HuH-7 (cell line): Measurements from ENCODE around the gene TRMT61A.

ENCODE experiments used
- DNase-seq: peaks from one replicate; pipeline ENCODE4 v3.0.0; 2011; ENCODE audit warnings: low spot score

The TRMT61A gene

GRCh38 chr14:103528587-103529382 lies at the start of gene TRMT61A:
TRMT61A (plus strand) TSS chr14:103529196; CDS start chr14:103529979, 783 bp downstream.
- DNase-seq: peak; percentile 99

- DNase-seq: no peak
Measured at GRCh38 chr14:103480595-103480994, 48.4 kb upstream of the TRMT61A start.

GRCh38 chr14:103483600-103483999 lies 45.4 kb upstream of the TRMT61A start:
- no peak for DNase-seq

GRCh38 chr14:103485504-103485903 lies 43.5 kb upstream of the TRMT61A start:
- no peak for DNase-seq

GRCh38 chr14:103488071-103488470 lies 40.9 kb upstream of the TRMT61A start:
- no peak for DNase-seq

GRCh38 chr14:103488960-103489359 lies 40.0 kb upstream of the TRMT61A start:
- DNase-seq: no peak

GRCh38 chr14:103489621-103490020 lies 39.4 kb upstream of the TRMT61A start:
- no peak for DNase-seq

GRCh38 chr14:103491691-103492090 lies 37.3 kb upstream of the TRMT61A start:
- DNase-seq: no peak

- no peak for DNase-seq
Measured at GRCh38 chr14:103492156-103492925, 36.7 kb upstream of the TRMT61A start.

GRCh38 chr14:103495854-103496253 lies 33.1 kb upstream of the TRMT61A start:
- no peak for DNase-seq

- DNase-seq: no peak
Measured at GRCh38 chr14:103496776-103497175, 32.2 kb upstream of the TRMT61A start.

GRCh38 chr14:103499709-103500108 lies 29.3 kb upstream of the TRMT61A start:
- DNase-seq: no peak

- DNase-seq: peak; percentile 73
Measured at GRCh38 chr14:103500148-103500990, 28.6 kb upstream of the TRMT61A start.

- DNase-seq: no peak
Measured at GRCh38 chr14:103501041-103501870, 27.7 kb upstream of the TRMT61A start.

- no peak for DNase-seq
Measured at GRCh38 chr14:103501921-103502669, 26.9 kb upstream of the TRMT61A start.

GRCh38 chr14:103502877-103503276 lies 26.1 kb upstream of the TRMT61A start:
- no peak for DNase-seq

GRCh38 chr14:103503296-103503695 lies 25.7 kb upstream of the TRMT61A start:
- no peak for DNase-seq

- DNase-seq: no peak
Measured at GRCh38 chr14:103504991-103505565, 23.9 kb upstream of the TRMT61A start.

- DNase-seq: no peak
Measured at GRCh38 chr14:103507751-103508150, 21.2 kb upstream of the TRMT61A start.
